ENCODE data around the gene UFD1.

GRCh38 chr22:19424186-19424500 lies 54.9 kb downstream of the UFD1 start:
- TF ChIP-seq CTCF (IDR thresholded peaks at IDR 0.05), result no peak
- no peak for TF ChIP-seq ZFX (IDR thresholded peaks at IDR 0.05; ENCODE audit: borderline replicate concordance)

Data from 22Rv1 (cell line).